HCT116 (cell line): ENCODE measurements around the gene NOL11.

ENCODE experiments used
- CTCF ChIP-seq, 3 experiments: fragments of 200-600 bp in 1 of 3; sonication (generic) in 1 of 3; IDR thresholded peaks in 2 of 3; conservative IDR thresholded peaks in 1 of 3; 2 replicates each; pipeline ENCODE4 v1.5.1; 2012 to 2017; ENCODE audit warnings: low read depth in 2 of 3, low read length in 2 of 3, antibody characterized with exemption in 1 of 3, borderline replicate concordance in 1 of 3, control low read depth in 1 of 3, mild to moderate bottlenecking in 1 of 3, mixed read lengths in 1 of 3, mixed run types in 1 of 3, moderate library complexity in 1 of 3; ENCODE audit not compliant: insufficient read depth in 1 of 3
- EGR1 ChIP-seq: IDR thresholded peaks from 2 replicates; pipeline ENCODE4 v1.6.1; 2012; ENCODE audit warnings: low read depth
- ELF1 ChIP-seq: IDR thresholded peaks from 2 replicates; pipeline ENCODE4 v1.6.1; 2012; ENCODE audit warnings: low read depth, borderline replicate concordance
- EZH2 ChIP-seq: fragments of 200-600 bp; sonication (generic); IDR thresholded peaks from 2 replicates; pipeline ENCODE4 v1.6.1; 2017; ENCODE audit warnings: antibody characterized with exemption, mixed run types
- EZH2phosphoT487 ChIP-seq: fragments of 200-600 bp; IDR thresholded peaks from 2 replicates; pipeline ENCODE4 v1.6.1; 2018; ENCODE audit warnings: antibody characterized with exemption, borderline replicate concordance
- MAX ChIP-seq: IDR thresholded peaks from 2 replicates; pipeline ENCODE4 v1.6.1; 2012
- POLR2A ChIP-seq: IDR thresholded peaks from 2 replicates; pipeline ENCODE4 v1.7.0; 2011; ENCODE audit warnings: borderline replicate concordance; ENCODE audit not compliant: insufficient read depth, insufficient read length; ENCODE audit errors: extremely low read depth
- REST ChIP-seq: IDR thresholded peaks from 2 replicates; pipeline ENCODE4 v1.6.1; 2012; ENCODE audit warnings: low read depth
- TCF7L2 ChIP-seq: IDR thresholded peaks from 2 replicates; pipeline ENCODE4 v1.7.0; 2011; ENCODE audit warnings: borderline replicate concordance, inconsistent platforms; ENCODE audit not compliant: insufficient read depth, insufficient read length; ENCODE audit errors: extremely low read depth
- YY1 ChIP-seq: IDR thresholded peaks from 2 replicates; pipeline ENCODE4 v1.6.1; 2011; ENCODE audit warnings: low read length, low read depth, moderate library complexity, mild to moderate bottlenecking; ENCODE audit not compliant: insufficient replicate concordance; ENCODE audit errors: extremely low read depth

GRCh38 chr17:67707442-67707841, 10.3 kb upstream of the NOL11 start:
- TF ChIP-seq EZH2 = no peak
- TF ChIP-seq CTCF (IDR thresholded peaks at IDR 0.05 in 2 of 3, conservative IDR thresholded peaks at IDR 0.05 in 1 of 3; ENCODE audit: borderline replicate concordance in 1 of 3, insufficient read depth in 1 of 3, low read depth in 2 of 3, low read length in 2 of 3) = no peak
- no peak for TF ChIP-seq REST
- TF ChIP-seq POLR2A = no peak
- no peak for TF ChIP-seq EGR1
- TF ChIP-seq ELF1 = no peak
- TF ChIP-seq MAX = no peak
- TF ChIP-seq EZH2phosphoT487 = no peak
- no peak for TF ChIP-seq YY1
- TF ChIP-seq TCF7L2 = no peak
